Mucosa of stomach (tissue), 1 donor: ENCODE measurements around the gene OSBP2.

ENCODE experiments used
- H3K27me3 ChIP-seq: one replicate; pipeline ENCODE4 v1.7.0; 2013; ENCODE audit warnings: mild to moderate bottlenecking, low read length; ENCODE audit not compliant: control insufficient read depth, insufficient read depth
- H3K36me3 ChIP-seq: one replicate; pipeline ENCODE4 v1.7.0; 2013; ENCODE audit warnings: low read length; ENCODE audit not compliant: control insufficient read depth, insufficient read depth
- H3K4me1 ChIP-seq: one replicate; pipeline ENCODE4 v1.7.0; 2013; ENCODE audit warnings: mild to moderate bottlenecking, low read length; ENCODE audit not compliant: control insufficient read depth, insufficient read depth
- H3K4me3 ChIP-seq: one replicate; pipeline ENCODE4 v1.7.0; 2013; ENCODE audit warnings: low read length
- H3K9ac ChIP-seq: one replicate; pipeline ENCODE4 v1.7.0; 2013; ENCODE audit warnings: mild to moderate bottlenecking, low read length, moderate library complexity
- H3K9me3 ChIP-seq: one replicate; pipeline ENCODE4 v1.7.0; 2013; ENCODE audit warnings: mild to moderate bottlenecking, low read length, moderate library complexity; ENCODE audit not compliant: control insufficient read depth
- donor health status: Pancreatic carcinoma.

Gene OSBP2

GRCh38 chr22:30864441-30865420, 170.1 kb downstream of the OSBP2 start:
- Histone ChIP-seq H3K4me1 (no peaks in the 10 kb centered on the region), H3K9ac (no peak overlapping the region), H3K9me3 (no peaks in the 10 kb centered on the region), H3K36me3 (no peaks in the 10 kb centered on the region), H3K27me3 (no peaks in the 10 kb centered on the region), H3K4me3 (no peak overlapping the region)

GRCh38 chr22:30865656-30866055, 171.0 kb downstream of the OSBP2 start:
- no peaks in the 10 kb centered on the region for H3K4me1 ChIP-seq
- no peaks in the 10 kb centered on the region for H3K36me3 ChIP-seq
- H3K9ac ChIP-seq = no peak overlapping the region

GRCh38 chr22:30866216-30866615, 171.5 kb downstream of the OSBP2 start:
- no peak overlapping the region for H3K9ac ChIP-seq
- no peaks in the 10 kb centered on the region for H3K4me1 ChIP-seq
- no peaks in the 10 kb centered on the region for H3K27me3 ChIP-seq
- H3K9me3 ChIP-seq = no peaks in the 10 kb centered on the region
- no peak overlapping the region for H3K4me3 ChIP-seq
- no peaks in the 10 kb centered on the region for H3K36me3 ChIP-seq

More at GRCh38 chr22:30865656-30866055, 171.0 kb downstream of the OSBP2 start:
- Histone ChIP-seq H3K9me3 (no peaks in the 10 kb centered on the region), H3K27me3 (no peaks in the 10 kb centered on the region), H3K4me3 (no peak overlapping the region)

GRCh38 chr22:30866811-30867271, 172.2 kb downstream of the OSBP2 start:
- Histone ChIP-seq H3K9ac (no peak overlapping the region), H3K36me3 (no peaks in the 10 kb centered on the region), H3K4me3 (no peak overlapping the region), H3K4me1 (no peaks in the 10 kb centered on the region), H3K9me3 (no peaks in the 10 kb centered on the region), H3K27me3 (no peaks in the 10 kb centered on the region)

- no peaks in the 10 kb centered on the region for H3K9me3 ChIP-seq
- H3K9ac ChIP-seq = no peak overlapping the region
These were observed 173.3 kb downstream of the OSBP2 start for GRCh38 chr22:30867746-30868662.

GRCh38 chr22:30868663-30869385, 174.2 kb downstream of the OSBP2 start:
- Histone ChIP-seq H3K4me3 (no peak overlapping the region), H3K4me1 (no peaks in the 10 kb centered on the region), H3K36me3 (no peaks in the 10 kb centered on the region), H3K9me3 (no peaks in the 10 kb centered on the region), H3K9ac (no peak overlapping the region), H3K27me3 (no peaks in the 10 kb centered on the region)

More at GRCh38 chr22:30867746-30868662, 173.3 kb downstream of the OSBP2 start:
- no peaks in the 10 kb centered on the region for H3K36me3 ChIP-seq
- H3K27me3 ChIP-seq = no peaks in the 10 kb centered on the region
- no peak overlapping the region for H3K4me3 ChIP-seq
- no peaks in the 10 kb centered on the region for H3K4me1 ChIP-seq

GRCh38 chr22:30869667-30870395, 175.2 kb downstream of the OSBP2 start:
- H3K4me3 ChIP-seq = no peak overlapping the region
- H3K9me3 ChIP-seq = no peaks in the 10 kb centered on the region
- no peak overlapping the region for H3K9ac ChIP-seq
- H3K36me3 ChIP-seq = no peaks in the 10 kb centered on the region
- no peaks in the 10 kb centered on the region for H3K4me1 ChIP-seq
- H3K27me3 ChIP-seq = no peaks in the 10 kb centered on the region

- no peaks in the 10 kb centered on the region for H3K27me3 ChIP-seq
- H3K36me3 ChIP-seq = no peaks in the 10 kb centered on the region
- H3K4me3 ChIP-seq = no peak overlapping the region
- no peak overlapping the region for H3K9ac ChIP-seq
- no peaks in the 10 kb centered on the region for H3K4me1 ChIP-seq
- no peaks in the 10 kb centered on the region for H3K9me3 ChIP-seq
These were observed 176.0 kb downstream of the OSBP2 start for GRCh38 chr22:30870451-30871345.

GRCh38 chr22:30871391-30872284, 177.0 kb downstream of the OSBP2 start:
- Histone ChIP-seq H3K9me3 (no peaks in the 10 kb centered on the region), H3K4me1 (no peaks in the 10 kb centered on the region), H3K36me3 (no peaks in the 10 kb centered on the region), H3K27me3 (no peaks in the 10 kb centered on the region), H3K4me3 (no peak overlapping the region), H3K9ac (no peak overlapping the region)
